K562 (cell line): ENCODE results near the gene VIP. TPM values are rescaled to one million over a fixed set of nuclear protein-coding genes. Genes with fewer than 3 reads are reported as not detected.

Experiments
- ATAC-seq: fragments of 200-7000 bp; cut with Tn5 transposase; 3 replicates; pipeline ENCODE4 v1.9.1; 2020; ENCODE audit warnings: moderate library complexity
- BruUV-seq: library from RNA; stranded (reverse); fragments of 400-500 nt; replicated peaks from 2 replicates; lab custom pipeline; 2021; lab: Mats Ljungman, UMichigan
- CTCF ChIA-PET: fragments of 300-600 bp; formaldehyde crosslinking; extraction: SDS; loops from one replicate; lab custom pipeline; 2021; ENCODE audit warnings: low intra/inter-chr PET ratio; lab: Yijun Ruan, JAX
- POLR2A ChIA-PET: fragments of 300-600, 350-650 bp; sonication (Branson Sonifier 250); formaldehyde crosslinking; extraction: SDS; loops from one replicate; lab custom pipeline; 2021; ENCODE audit warnings: antibody characterized with exemption, inconsistent platforms; lab: Yijun Ruan, JAX
- DNase-seq, 4 experiments: peaks; one replicate each; pipeline versions ENCODE4 v3.0.0 to v3.0.0-alpha.2; 2011 to 2018; ENCODE audit warnings: low spot score in 3 of 4, mixed read lengths in 3 of 4; ENCODE audit errors: extremely low read depth in 1 of 4
- FAIRE-seq: peaks from 2 replicates; lab custom pipeline; 2011; peaks lifted over from hg19 to GRCh38; lab: Jason Lieb, UNC
- H2AFZ ChIP-seq: 2 replicates; pipeline ENCODE4 v1.6.0; 2011; ENCODE audit warnings: low read depth, low read length, control low read depth, inconsistent platforms
- H3K27ac ChIP-seq: fragments of 200-600 bp; 3 replicates; pipeline ENCODE4 v1.8.0; 2011; ENCODE audit warnings: low read depth, mild to moderate bottlenecking, control low read depth, inconsistent platforms, low read length, moderate library complexity, mixed read lengths; ENCODE audit errors: extremely low read depth
- H3K27me3 ChIP-seq, 2 experiments: fragments of 300-600 bp in 1 of 2; 2 replicates in 1 of 2; 3 replicates in 1 of 2; pipeline versions ENCODE4 v1.6.0 to v1.8.0; 2011; ENCODE audit warnings: inconsistent platforms in 2 of 2, low read length in 2 of 2, mild to moderate bottlenecking in 1 of 2, mixed read lengths in 1 of 2, moderate library complexity in 1 of 2; ENCODE audit not compliant: control insufficient read depth in 2 of 2, insufficient read depth in 2 of 2
- H3K36me3 ChIP-seq: fragments of 300-600 bp; 3 replicates; pipeline ENCODE4 v1.8.0; 2011; ENCODE audit warnings: mild to moderate bottlenecking, low read length, inconsistent platforms; ENCODE audit not compliant: control insufficient read depth, insufficient read depth
- H3K4me1 ChIP-seq, 2 experiments: fragments of 200-600 bp in 1 of 2; replicated peaks in 1 of 2; 2 replicates in 1 of 2; 3 replicates in 1 of 2; pipeline versions ENCODE4 v1.5.1 to v1.8.0; 2011; ENCODE audit warnings: inconsistent platforms in 2 of 2, low read length in 2 of 2, mild to moderate bottlenecking in 1 of 2, mixed read lengths in 1 of 2, moderate library complexity in 1 of 2; ENCODE audit not compliant: control insufficient read depth in 2 of 2, insufficient read depth in 2 of 2
- H3K4me2 ChIP-seq: 2 replicates; pipeline ENCODE4 v1.6.1; 2011; ENCODE audit warnings: low read length, control low read depth, inconsistent platforms, mixed read lengths; ENCODE audit not compliant: insufficient read depth
- H3K4me3 ChIP-seq: fragments of 200-600 bp; sonication (generic), shearing (Covaris generic); 2 replicates; pipeline ENCODE4 v1.5.1; 2016; ENCODE audit warnings: control low read depth, inconsistent platforms
- H3K79me2 ChIP-seq: fragments of 200-600 bp; 3 replicates; pipeline ENCODE4 v1.8.0; 2011; ENCODE audit warnings: low read length, inconsistent platforms; ENCODE audit not compliant: control insufficient read depth, insufficient read depth
- H3K9ac ChIP-seq, 2 experiments: 2 replicates each; pipeline versions ENCODE4 v1.6.0 to v1.6.1; 2011; ENCODE audit warnings: low read depth in 2 of 2, low read length in 2 of 2, control low read depth in 1 of 2, inconsistent platforms in 1 of 2, mild to moderate bottlenecking in 1 of 2, mixed read lengths in 1 of 2; ENCODE audit not compliant: insufficient read depth in 1 of 2
- H3K9me1 ChIP-seq: one replicate; pipeline ENCODE4 v1.6.0; 2011; ENCODE audit warnings: inconsistent platforms, mild to moderate bottlenecking, low read length, moderate library complexity; ENCODE audit not compliant: control insufficient read depth, insufficient read depth
- H3K9me3 ChIP-seq: replicated peaks from 2 replicates; pipeline ENCODE4 v1.5.1; 2011; ENCODE audit warnings: low read depth, low read length, inconsistent platforms; ENCODE audit not compliant: control insufficient read depth, insufficient read depth
- H4K20me1 ChIP-seq: replicated peaks from 2 replicates; pipeline ENCODE4 v1.6.1; 2011; ENCODE audit warnings: low read length, inconsistent platforms, mixed read lengths; ENCODE audit not compliant: control insufficient read depth, insufficient read depth
- BMI1 ChIP-seq: fragments of 150-350 bp; IDR thresholded peaks from 2 replicates; pipeline ENCODE4 v1.6.1; 2014; ENCODE audit warnings: low read length
- CBX2 ChIP-seq: fragments of 200-600 bp; sonication (generic); IDR thresholded peaks from one replicate; pipeline ENCODE4 v1.6.1; 2012; ENCODE audit warnings: mild to moderate bottlenecking, low read length, inconsistent platforms; ENCODE audit not compliant: insufficient read depth, poor library complexity, severe bottlenecking
- CEBPB ChIP-seq: fragments of 450-650 bp; IDR thresholded peaks from 2 replicates; pipeline ENCODE4 v1.6.1; 2016; ENCODE audit warnings: missing genetic modification characterization, missing compliant biosample characterization
- CEBPG ChIP-seq, 3 experiments: fragments of 200-800 bp in 1 of 3; sonication (Bioruptor generic) in 1 of 3; sonication (generic) in 1 of 3; formaldehyde crosslinking in 1 of 3; IDR thresholded peaks in 2 of 3; conservative IDR thresholded peaks in 1 of 3; 2 replicates each; pipeline versions ENCODE4 v1.6.1 to v1.8.0; 2016 to 2022; ENCODE audit warnings: missing compliant biosample characterization in 2 of 3, missing genetic modification characterization in 2 of 3, mild to moderate bottlenecking in 1 of 3, missing genetic modification reagents in 1 of 3
- CTBP1 ChIP-seq: fragments of 450-650 bp; IDR thresholded peaks from 2 replicates; pipeline ENCODE4 v1.6.1; 2016; ENCODE audit warnings: borderline replicate concordance
- DEAF1 ChIP-seq: fragments of 450-650 bp; formaldehyde crosslinking; IDR thresholded peaks from 2 replicates; pipeline ENCODE4 v1.4.0; 2020; ENCODE audit warnings: mild to moderate bottlenecking, moderate library complexity
- ELF1 ChIP-seq: fragments of 200-800 bp; sonication (Bioruptor generic); IDR thresholded peaks from 2 replicates; pipeline ENCODE4 v1.6.1; 2016; ENCODE audit warnings: missing genetic modification characterization, missing compliant biosample characterization
- FOXK1 ChIP-seq: sonication (generic); formaldehyde crosslinking; IDR thresholded peaks from 2 replicates; pipeline ENCODE4 v1.8.0; 2022; ENCODE audit warnings: missing genetic modification reagents, mild to moderate bottlenecking, borderline replicate concordance
- ID3 ChIP-seq, 2 experiments: fragments of 250-450 bp in 1 of 2; fragments of 450-650 bp in 1 of 2; sonication (Bioruptor Pico) in 1 of 2; IDR thresholded peaks; 2 replicates each; pipeline versions ENCODE4 v1.6.1 to v1.8.0; 2016 to 2021; ENCODE audit warnings: mild to moderate bottlenecking in 2 of 2, moderate library complexity in 2 of 2, missing compliant biosample characterization in 1 of 2, missing genetic modification characterization in 1 of 2
- KLF10 ChIP-seq: fragments of 250-450 bp; sonication (Bioruptor Pico); IDR thresholded peaks from 2 replicates; pipeline ENCODE4 v1.6.1; 2021; ENCODE audit warnings: matching md5 sums
- LCOR ChIP-seq: sonication (generic); formaldehyde crosslinking; IDR thresholded peaks from 2 replicates; pipeline ENCODE4 v1.8.0; 2022; ENCODE audit warnings: mild to moderate bottlenecking, missing genetic modification reagents
- MIER1 ChIP-seq: fragments of 450-650 bp; IDR thresholded peaks from 2 replicates; pipeline ENCODE4 v1.6.1; 2016; ENCODE audit warnings: antibody characterized with exemption, mild to moderate bottlenecking, low read depth
- PHF20 ChIP-seq: fragments of 450-650 bp; IDR thresholded peaks from 2 replicates; pipeline ENCODE4 v1.6.1; 2018; ENCODE audit not compliant: partially characterized antibody
- PHF21A ChIP-seq: fragments of 450-650 bp; IDR thresholded peaks from 2 replicates; pipeline ENCODE4 v1.6.1; 2017; ENCODE audit warnings: low read depth, borderline replicate concordance
- POLR2H ChIP-seq: IDR thresholded peaks from 2 replicates; pipeline ENCODE4 v1.6.1; 2016; ENCODE audit warnings: missing genetic modification characterization, low read depth, mild to moderate bottlenecking, control low read depth, missing compliant biosample characterization, moderate library complexity
- RAD21 ChIP-seq, 2 experiments: fragments of 250-450 bp in 1 of 2; fragments of 450-650 bp in 1 of 2; sonication (Bioruptor Pico) in 1 of 2; formaldehyde crosslinking in 1 of 2; IDR thresholded peaks in 1 of 2; conservative IDR thresholded peaks in 1 of 2; 2 replicates each; pipeline versions ENCODE4 v1.4.0 to v1.8.0; 2020 to 2022; ENCODE audit warnings: mild to moderate bottlenecking in 2 of 2, moderate library complexity in 1 of 2
- ZNF282 ChIP-seq: sonication (generic); formaldehyde crosslinking; IDR thresholded peaks from 2 replicates; pipeline ENCODE4 v1.8.1; 2023; ENCODE audit warnings: missing genetic modification reagents
- WGBS: fragments of 100-300 bp; shearing (Covaris generic); methylation state at CpG from one replicate; pipeline ENCODE4 v1.1.6; 2016; ENCODE audit warnings: low coverage, mixed read lengths; ENCODE audit not compliant: insufficient coverage; ENCODE audit errors: missing lambda C conversion rate; 5-methylcytosine and 5-hydroxymethylcytosine counted together
- in situ Hi-C: fragments of 300-500 bp; cut with MboI; formaldehyde crosslinking; loops from 4 replicates; pipeline ENCODE4 v1.15.0; 2018; ENCODE audit warnings: inconsistent platforms, mixed read lengths
- intact Hi-C: fragments of 100-400 bp; cut with micrococcal nuclease; formaldehyde crosslinking; loops from 2 replicates; pipeline ENCODE4 v1.14.2; 2022
- polyA plus RNA-seq, 8 experiments: library from polyadenylated mRNA; depleted of rRNA in 4 of 8; stranded (reverse) in 5 of 8; unstranded in 3 of 8; fragments of >200 nt; fragmentation: Nextera tagmentation in 2 of 8; fragmentation: Illumina TruSeq in 1 of 8; extraction: Ambion mirVana in 2 of 8; extraction: Trizol in 1 of 8; gene quantifications; 2 replicates each; pipeline versions ENCODE4 v1.2.1 to v1.2.3, GENCODE V29; 2011 to 2014; ENCODE audit warnings: inconsistent platforms in 1 of 8, missing spikeins in 1 of 8
- total RNA-seq, 7 experiments: library from RNA; depleted of rRNA in 6 of 7; stranded (reverse); fragments of >200 nt in 6 of 7; fragmentation: Illumina TruSeq in 2 of 7; extraction: Trizol in 2 of 7; gene quantifications; 2 replicates each; pipeline versions ENCODE4 v1.2.1 to v1.2.3, GENCODE V29; 2011 to 2021; ENCODE audit warnings: low replicate concordance in 1 of 7

VIP gene
- total and polyA plus RNA-seq, 9 of the 15 experiments (the other 6 are each of a cell fraction or from before 2014, with no cell fraction given): 0.08 TPM; not detected in 8

GRCh38 chr6:152748843-152749242 is 1.8 kb upstream of the VIP start (continued):
- peak; percentile 47 to 63 for TF ChIP-seq RAD21 (CRISPR knock-in tag; conservative IDR thresholded peaks at IDR 0.05 in 1 of 2, IDR thresholded peaks at IDR 0.05 in 1 of 2)
- TF ChIP-seq DEAF1 (CRISPR knock-in tag): peak; percentile 56
- TF ChIP-seq, all 486 proteins: peak for 4

- WGBS: 0% methylated on average over 1 of the region's 1 CpG
- DNase-seq: no peak
Measured at GRCh38 chr6:152749336-152749735, 1.3 kb upstream of the VIP start.

More at GRCh38 chr6:152749336-152749735, 1.3 kb upstream of the VIP start:
- H3K79me2 ChIP-seq: no peaks in the 10 kb centered on the region
- H3K9me3 ChIP-seq: no peaks in the 10 kb centered on the region
- in situ Hi-C loops: loop anchor here (10.0 kb wide), 1 partner anchor 205 kb away; no protein-coding TSS in a partner anchor
- no peaks in the 10 kb centered on the region for H3K27me3 ChIP-seq
- H3K36me3 ChIP-seq: no peaks in the 10 kb centered on the region
- intact Hi-C loops: loop anchor here (1.0 to 2.0 kb wide), 2 partner anchors 199 to 275 kb away; no protein-coding TSS in a partner anchor
- CTCF ChIA-PET: interaction anchor here (0.7 to 2.6 kb wide), 5 partner anchors 176 to 275 kb away, joined by 3 to 17 read pairs (median 5); no protein-coding TSS in a partner anchor
- no peak overlapping the region for H3K4me3 ChIP-seq
- H3K4me1 ChIP-seq: no peaks in the 10 kb centered on the region
- no peak overlapping the region for H3K4me2 ChIP-seq
- no peak overlapping the region for H3K27ac ChIP-seq
- H3K9me1 ChIP-seq: no peaks in the 10 kb centered on the region
- H3K9ac ChIP-seq: no peak overlapping the region
- H4K20me1 ChIP-seq: no peaks in the 10 kb centered on the region
- FAIRE-seq (no peak), ATAC-seq (no peak)
- POLR2A ChIA-PET: no interaction called here
- H2AFZ ChIP-seq: no peak overlapping the region
- no TSS peak for BruUV-seq
- TF ChIP-seq PHF20: no peak
- no peak for TF ChIP-seq CEBPG (CRISPR knock-in tag; IDR thresholded peaks at IDR 0.05)
- TF ChIP-seq CEBPG (tag; conservative IDR thresholded peaks at IDR 0.05 in 1 of 2, IDR thresholded peaks at IDR 0.05 in 1 of 2): no peak
- no peak for TF ChIP-seq ZNF282 (CRISPR knock-in tag)
- TF ChIP-seq LCOR (CRISPR knock-in tag): no peak
- TF ChIP-seq CBX2: no peak
- TF ChIP-seq MIER1: no peak
- TF ChIP-seq ELF1: no peak
- no peak for TF ChIP-seq ID3 (CRISPR knock-in tag; IDR thresholded peaks at IDR 0.05)
- TF ChIP-seq ID3 (tag; IDR thresholded peaks at IDR 0.05): no peak
- no peak for TF ChIP-seq CEBPB
- no peak for TF ChIP-seq POLR2H
- TF ChIP-seq FOXK1: no peak
- no peak for TF ChIP-seq BMI1
- no peak for TF ChIP-seq KLF10 (CRISPR knock-in tag)
- no peak for TF ChIP-seq CTBP1
- TF ChIP-seq PHF21A: no peak
